Measurements from ENCODE around the gene SRSF4.

GRCh38 chr1:29186707-29187106 is 5.0 kb upstream of the SRSF4 start:
- TF ChIP-seq CTCF (IDR thresholded peaks at IDR 0.05; ENCODE audit: low read depth, low read length, poor library complexity, severe bottlenecking) (no peak), EZH2phosphoT487 (IDR thresholded peaks at IDR 0.05; ENCODE audit: borderline replicate concordance, low read length) (no peak)
